GM21360 (cell line): Measurements from ENCODE around the gene BATF.

Source experiments
- ATAC-seq: cut with Tn5 transposase; IDR thresholded peaks from one replicate; pipeline ENCODE4 v1.9.1; 2021; ENCODE audit warnings: mild to moderate bottlenecking, moderate library complexity; ENCODE audit not compliant: unreplicated experiment

Gene BATF

GRCh38 chr14:75559451-75560222 lies 37.4 kb downstream of the BATF start:
- no peak for ATAC-seq

GRCh38 chr14:75561013-75561432 lies 38.8 kb downstream of the BATF start:
- ATAC-seq, result no peak

GRCh38 chr14:75562089-75562488 lies 39.8 kb downstream of the BATF start:
- ATAC-seq, result no peak

GRCh38 chr14:75562489-75562888 lies 40.2 kb downstream of the BATF start:
- ATAC-seq, result no peak

GRCh38 chr14:75563931-75564330 lies 41.7 kb downstream of the BATF start:
- no peak for ATAC-seq

GRCh38 chr14:75565056-75565455 lies 42.8 kb downstream of the BATF start:
- ATAC-seq, result no peak

GRCh38 chr14:75566321-75566720 lies 44.1 kb downstream of the BATF start:
- ATAC-seq, result no peak

GRCh38 chr14:75566752-75567151 lies 44.5 kb downstream of the BATF start:
- ATAC-seq, result no peak

GRCh38 chr14:75568140-75568539 lies 45.9 kb downstream of the BATF start:
- ATAC-seq, result no peak

GRCh38 chr14:75568791-75569190 lies 46.5 kb downstream of the BATF start:
- no peak for ATAC-seq

- no peak for ATAC-seq
Measured at GRCh38 chr14:75570797-75571196, 48.5 kb downstream of the BATF start.

- ATAC-seq, result no peak
Measured at GRCh38 chr14:75572104-75572503, 49.8 kb downstream of the BATF start.

GRCh38 chr14:75577090-75577489 lies 54.8 kb downstream of the BATF start:
- no peak for ATAC-seq

- peak; percentile 68 for ATAC-seq
Measured at GRCh38 chr14:75577729-75578101, 55.4 kb downstream of the BATF start.

GRCh38 chr14:75578102-75578785 lies 56.0 kb downstream of the BATF start, which contains the start of gene FLVCR2:
Gene FLVCR2 (plus strand): TSS chr14:75578620. CDS start chr14:75578973, 353 bp downstream.
- peak; percentile 36 for ATAC-seq

GRCh38 chr14:75578786-75579337 lies 56.6 kb downstream of the BATF start:
- ATAC-seq, result no peak

- no peak for ATAC-seq
Measured at GRCh38 chr14:75579338-75579864, 57.1 kb downstream of the BATF start.

GRCh38 chr14:75579882-75580281 lies 57.6 kb downstream of the BATF start:
- ATAC-seq, result no peak

GRCh38 chr14:75587388-75587787 lies 65.1 kb downstream of the BATF start:
- ATAC-seq, result no peak

- no peak for ATAC-seq
Measured at GRCh38 chr14:75589931-75590330, 67.7 kb downstream of the BATF start.

- no peak for ATAC-seq
Measured at GRCh38 chr14:75591331-75591946, 69.2 kb downstream of the BATF start.
